IMR-90 (cell line): ENCODE results near the gene ACVRL1. TPM values are rescaled to one million over a fixed set of nuclear protein-coding genes. Genes with fewer than 3 reads are reported as not detected.
A peak's percentile ranks its signal among the peaks of the same experiment; 100 is the strongest.

ENCODE experiments used
- ATAC-seq: fragments of 200-7000 bp; cut with Tn5 transposase; 2 replicates; pipeline ENCODE4 v1.9.1; 2020; ENCODE audit warnings: low read depth, mild to moderate bottlenecking, moderate library complexity
- BruUV-seq: library from RNA; stranded (reverse); fragments of 400-500 nt; replicated peaks from 2 replicates; lab custom pipeline; 2021; lab: Mats Ljungman, UMichigan
- CTCF ChIA-PET: fragments of 300-600 bp; formaldehyde crosslinking; extraction: SDS; loops from one replicate; lab custom pipeline; 2021; ENCODE audit warnings: antibody characterized with exemption; lab: Yijun Ruan, JAX
- POLR2A ChIA-PET: fragments of 300-600 bp; sonication (Branson Sonifier 250); formaldehyde crosslinking; loops from one replicate; lab custom pipeline; 2022; ENCODE audit warnings: antibody characterized with exemption; ENCODE audit not compliant: unreplicated experiment; lab: Charles Lee
- DNase-seq: peaks from one replicate; pipeline ENCODE4 v3.0.0; 2013
- H2AFZ ChIP-seq: replicated peaks from 2 replicates; pipeline ENCODE3; 2013; ENCODE audit warnings: low read length, mild to moderate bottlenecking; ENCODE audit not compliant: poor library complexity
- H2AK5ac ChIP-seq: 2 replicates; pipeline ENCODE4 v1.6.1; 2013; ENCODE audit warnings: low read depth, low read length, inconsistent platforms
- H2AK9ac ChIP-seq: replicated peaks from 2 replicates; pipeline ENCODE3; 2013; ENCODE audit warnings: mild to moderate bottlenecking, low read depth, low read length, moderate library complexity; ENCODE audit not compliant: poor library complexity
- H2BK120ac ChIP-seq: 2 replicates; pipeline ENCODE4 v1.6.1; 2013; ENCODE audit warnings: low read depth, low read length, inconsistent platforms
- H2BK15ac ChIP-seq: 3 replicates; pipeline ENCODE4 v1.6.1; 2013; ENCODE audit warnings: low read depth, low read length, inconsistent platforms
- H2BK20ac ChIP-seq: 2 replicates; pipeline ENCODE4 v1.6.1; 2013; ENCODE audit warnings: low read depth, mild to moderate bottlenecking, inconsistent platforms, low read length, moderate library complexity
- H2BK5ac ChIP-seq: 2 replicates; pipeline ENCODE4 v1.6.1; 2013; ENCODE audit warnings: mild to moderate bottlenecking, low read depth, low read length, inconsistent platforms; ENCODE audit not compliant: poor library complexity, severe bottlenecking
- H3K14ac ChIP-seq: replicated peaks from 2 replicates; pipeline ENCODE4 v1.6.1; 2013; ENCODE audit warnings: low read depth, low read length, inconsistent platforms
- H3K18ac ChIP-seq: 2 replicates; pipeline ENCODE4 v1.6.1; 2013; ENCODE audit warnings: low read depth, low read length, control low read depth
- H3K23ac ChIP-seq: 2 replicates; pipeline ENCODE4 v1.6.1; 2013; ENCODE audit warnings: low read depth, low read length, inconsistent platforms
- H3K27ac ChIP-seq: 2 replicates; pipeline ENCODE4 v1.5.1; 2013; ENCODE audit warnings: mild to moderate bottlenecking, control low read depth, low read length; ENCODE audit not compliant: insufficient read depth
- H3K27me3 ChIP-seq: 2 replicates; pipeline ENCODE4 v1.6.1; 2013; ENCODE audit warnings: low read length; ENCODE audit not compliant: control insufficient read depth, insufficient read depth
- H3K36me3 ChIP-seq: 2 replicates; pipeline ENCODE4 v1.6.1; 2013; ENCODE audit warnings: low read length, mixed read lengths; ENCODE audit not compliant: control insufficient read depth, insufficient read depth
- H3K4ac ChIP-seq: 2 replicates; pipeline ENCODE4 v1.6.1; 2013; ENCODE audit warnings: low read depth, low read length, inconsistent platforms
- H3K4me1 ChIP-seq: 2 replicates; pipeline ENCODE4 v1.6.1; 2013; ENCODE audit warnings: low read length, mixed read lengths; ENCODE audit not compliant: control insufficient read depth, insufficient read depth
- H3K4me2 ChIP-seq: 2 replicates; pipeline ENCODE4 v1.6.1; 2013; ENCODE audit warnings: low read depth, mild to moderate bottlenecking, control low read depth, low read length, moderate library complexity
- H3K4me3 ChIP-seq: 2 replicates; pipeline ENCODE4 v1.5.1; 2013; ENCODE audit warnings: low read depth, mild to moderate bottlenecking, control low read depth, low read length, moderate library complexity; ENCODE audit not compliant: insufficient read depth
- H3K56ac ChIP-seq: 2 replicates; pipeline ENCODE4 v1.6.1; 2013; ENCODE audit warnings: low read length, inconsistent platforms; ENCODE audit not compliant: insufficient read depth; ENCODE audit errors: extremely low read depth
- H3K79me1 ChIP-seq, 2 experiments: 2 replicates each; pipeline ENCODE4 v1.6.1; 2013; ENCODE audit warnings: low read length in 2 of 2, inconsistent platforms in 1 of 2, low read depth in 1 of 2
- H3K9ac ChIP-seq: 2 replicates; pipeline ENCODE4 v1.6.1; 2013; ENCODE audit warnings: low read depth, low read length, control low read depth
- H3K9me1 ChIP-seq: 2 replicates; pipeline ENCODE4 v1.6.1; 2013; ENCODE audit warnings: low read length, inconsistent platforms; ENCODE audit not compliant: insufficient read depth
- H3K9me3 ChIP-seq: 2 replicates; pipeline ENCODE4 v1.6.1; 2013; ENCODE audit warnings: low read length; ENCODE audit not compliant: control insufficient read depth, insufficient read depth
- H4K20me1 ChIP-seq: 2 replicates; pipeline ENCODE4 v1.6.1; 2013; ENCODE audit warnings: low read length, inconsistent platforms; ENCODE audit not compliant: insufficient read depth
- H4K5ac ChIP-seq: 2 replicates; pipeline ENCODE4 v1.6.1; 2013; ENCODE audit warnings: mild to moderate bottlenecking, low read depth, low read length, control low read depth
- H4K8ac ChIP-seq, 2 experiments: 2 replicates each; pipeline ENCODE4 v1.6.1; 2013; ENCODE audit warnings: low read depth in 2 of 2, low read length in 2 of 2, control low read depth in 1 of 2, inconsistent platforms in 1 of 2
- H4K91ac ChIP-seq: 2 replicates; pipeline ENCODE4 v1.6.1; 2013; ENCODE audit warnings: low read depth, low read length, inconsistent platforms; ENCODE audit not compliant: insufficient read depth
- NFE2L2 ChIP-seq: fragments of 150-350 bp; IDR thresholded peaks from 2 replicates; pipeline ENCODE4 v1.6.1; 2016; ENCODE audit warnings: low read depth, mild to moderate bottlenecking, low read length
- RFX5 ChIP-seq: IDR thresholded peaks from 2 replicates; pipeline ENCODE4 v1.8.0; 2012; ENCODE audit warnings: low read depth, mild to moderate bottlenecking, low read length, moderate library complexity
- WGBS, 2 experiments: methylation state at CpG; one replicate each; pipeline versions ENCODE4 v1.1.5 to v1.1.7; 2013; ENCODE audit warnings: missing lambda C conversion rate in 2 of 2; ENCODE audit not compliant: insufficient read length in 1 of 2; ENCODE audit errors: extremely low coverage in 2 of 2; 5-methylcytosine and 5-hydroxymethylcytosine counted together
- dilution Hi-C: fragments of 300-500 bp; cut with HindIII; formaldehyde crosslinking; loops from one replicate; pipeline ENCODE4 v1.14.3; 2018; ENCODE audit warnings: low sequenced_read_pairs; ENCODE audit not compliant: unreplicated experiment
- in situ Hi-C: fragments of 300-500 bp; cut with MboI; formaldehyde crosslinking; loops from 3 replicates; pipeline ENCODE4 v1.14.3; 2019; ENCODE audit warnings: low sequenced_read_pairs, inconsistent platforms, mixed read lengths
- intact Hi-C: fragments of 100-400 bp; cut with micrococcal nuclease; formaldehyde crosslinking; loops from 2 replicates; pipeline ENCODE4 v1.10.0; 2022
- polyA plus RNA-seq, 3 experiments: library from polyadenylated mRNA; depleted of rRNA; stranded (reverse); fragments of >200 nt; gene quantifications; 2 replicates each; pipeline ENCODE4 v1.2.3, GENCODE V29; 2012; ENCODE audit warnings: low replicate concordance in 1 of 3
- total RNA-seq: library from RNA; depleted of rRNA; stranded (reverse); fragments of >200 nt; gene quantifications from 2 replicates; pipeline ENCODE4 v1.2.3, GENCODE V29; 2012

The ACVRL1 gene
- total and polyA plus RNA-seq, 2 of the 4 experiments (the other 2 are of a cell fraction) = 6.4 to 7.5 TPM

GRCh38 chr12:51917041-51917590 is 9.8 kb downstream of the ACVRL1 start:
- POLR2A ChIA-PET = no interaction called here

More at GRCh38 chr12:51917041-51917590, 9.8 kb downstream of the ACVRL1 start:
- no peak overlapping the region for H3K18ac ChIP-seq
- no peak overlapping the region for H2BK20ac ChIP-seq
- dilution Hi-C loops = no loop called here
- no peak for DNase-seq
- peaks cover 8% of the 10 kb centered on the region; the same call in 1 of the 2 replicates for H3K36me3 ChIP-seq
- H3K9me3 ChIP-seq = no peaks in the 10 kb centered on the region
- no peak for TF ChIP-seq NFE2L2
- TF ChIP-seq RFX5 = no peak
- peaks cover 19% of the 10 kb centered on the region for H3K4me1 ChIP-seq
- no peak overlapping the region for H4K5ac ChIP-seq
- H2BK5ac ChIP-seq = no peak overlapping the region
- H3K14ac ChIP-seq = no peak overlapping the region
- H3K27ac ChIP-seq = no peak overlapping the region
- no peak overlapping the region; the same call in 1 of the 2 replicates for H2AK5ac ChIP-seq
- no peak overlapping the region for H2BK15ac ChIP-seq
- 93% methylated on average over 5 of the region's 10 CpGs; no CpG with 5 or more reads in 1 of the 2 experiments for WGBS, 2 experiments
- no peak overlapping the region for H3K56ac ChIP-seq
- H4K8ac ChIP-seq = no peak overlapping the region
- H3K4me2 ChIP-seq = no peak overlapping the region
- no peak overlapping the region for H2BK120ac ChIP-seq
- H3K4ac ChIP-seq = peak overlapping the region; percentile 8; the same call in 1 of the 2 replicates
- H3K9ac ChIP-seq = no peak overlapping the region
- ATAC-seq = no peak
- intact Hi-C loops = no loop called here
- CTCF ChIA-PET = interaction anchor here (0.8 kb wide), 1 partner anchor 76 kb away, joined by 3 read pairs; no protein-coding TSS in a partner anchor
- no peak overlapping the region for H3K4me3 ChIP-seq
- H3K79me1 ChIP-seq = peaks cover 0 to 12% of the 10 kb centered on the region in 2 experiments; a peak in 2 of 4 replicates
- in situ Hi-C loops = no loop called here
- no peaks in the 10 kb centered on the region for H3K27me3 ChIP-seq
- no peaks in the 10 kb centered on the region for H4K20me1 ChIP-seq
- no peak overlapping the region for H2AFZ ChIP-seq
- no peak overlapping the region for H2AK9ac ChIP-seq
- no TSS peak for BruUV-seq
- peaks cover 23% of the 10 kb centered on the region for H3K9me1 ChIP-seq
- H4K91ac ChIP-seq = no peak overlapping the region
- no peak overlapping the region for H3K23ac ChIP-seq
